ENCODE measurements around the gene DNASE2B.

Gene DNASE2B

GRCh38 chr1:84426376-84426775 is 28.1 kb downstream of the DNASE2B start:
- no peak overlapping the region for H3K4me3 ChIP-seq (ENCODE audit: low read depth, low read length)
- no peak for TF ChIP-seq CTCF (IDR thresholded peaks at IDR 0.05; ENCODE audit: insufficient read depth, low read depth, low read length, missing control alignments)
- DNase-seq (ENCODE audit: low read depth), result no peak

GRCh38 chr1:84427250-84428188 is 29.2 kb downstream of the DNASE2B start:
- no peak overlapping the region for H3K4me3 ChIP-seq (ENCODE audit: low read depth, low read length)
- no peak for DNase-seq (ENCODE audit: low read depth)
- no peak for TF ChIP-seq CTCF (IDR thresholded peaks at IDR 0.05; ENCODE audit: insufficient read depth, low read depth, low read length, missing control alignments)

GRCh38 chr1:84428235-84428634 is 30.0 kb downstream of the DNASE2B start:
- DNase-seq (ENCODE audit: low read depth), result no peak
- no peak overlapping the region for H3K4me3 ChIP-seq (ENCODE audit: low read depth, low read length)
- TF ChIP-seq CTCF (IDR thresholded peaks at IDR 0.05; ENCODE audit: insufficient read depth, low read depth, low read length, missing control alignments), result no peak

DNA sequence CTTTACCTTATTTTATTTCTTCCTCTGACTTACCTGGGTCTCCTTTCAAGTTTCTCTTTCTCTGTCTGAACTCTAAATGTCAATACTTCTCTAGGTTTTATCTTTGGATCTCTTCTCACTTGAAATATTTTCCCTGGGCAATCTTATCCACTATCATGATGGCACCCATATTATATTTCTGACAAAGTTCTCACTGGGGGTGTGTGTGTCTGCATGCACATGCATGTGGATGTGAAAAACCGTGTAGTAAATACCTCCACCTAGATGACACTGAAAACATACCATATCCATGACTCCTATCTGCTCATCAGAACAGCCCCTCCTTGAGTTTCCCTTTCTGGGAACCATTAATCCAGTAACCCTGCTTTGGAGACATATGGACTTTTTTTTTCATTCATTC is 30.9 kb downstream of the DNASE2B start:
- no peak for TF ChIP-seq CTCF (IDR thresholded peaks at IDR 0.05; ENCODE audit: insufficient read depth, low read depth, low read length, missing control alignments)
- no peak for DNase-seq (ENCODE audit: low read depth)
- no peak overlapping the region for H3K4me3 ChIP-seq (ENCODE audit: low read depth, low read length)

GRCh38 chr1:84430546-84430945 is 32.3 kb downstream of the DNASE2B start:
- no peak overlapping the region for H3K4me3 ChIP-seq (ENCODE audit: low read depth, low read length)
- DNase-seq (ENCODE audit: low read depth), result no peak
- TF ChIP-seq CTCF (IDR thresholded peaks at IDR 0.05; ENCODE audit: insufficient read depth, low read depth, low read length, missing control alignments), result no peak

GRCh38 chr1:84433258-84434080 is 35.2 kb downstream of the DNASE2B start:
- peak; percentile 65 for TF ChIP-seq CTCF (IDR thresholded peaks at IDR 0.05; ENCODE audit: insufficient read depth, low read depth, low read length, missing control alignments)
- peak; percentile 77 for DNase-seq (ENCODE audit: low read depth)
- H3K4me3 ChIP-seq (ENCODE audit: low read depth, low read length), result no peak overlapping the region
